Liver (tissue), 9 donors: ENCODE measurements around the gene DKC1. TPM values are rescaled to one million over a fixed set of nuclear protein-coding genes. Genes with fewer than 3 reads are reported as not detected.

Experiments used
- DNase-seq: peaks from one replicate; pipeline ENCODE4 v3.0.0-alpha.2; 2017; ENCODE audit warnings: low spot score
- H3K27ac ChIP-seq, 2 donors: one replicate each; pipeline ENCODE4 v1.7.0; 2013; ENCODE audit warnings: inconsistent platforms in 2 of 2, low read length in 2 of 2, control low read depth in 1 of 2, low read depth in 1 of 2, mild to moderate bottlenecking in 1 of 2
- H3K27me3 ChIP-seq, 4 donors: one replicate each; pipeline versions ENCODE4 v1.6.1 to v1.7.0; 2013; ENCODE audit warnings: low read length in 3 of 4, inconsistent platforms in 1 of 4, mild to moderate bottlenecking in 1 of 4, moderate library complexity in 1 of 4; ENCODE audit not compliant: control insufficient read depth in 4 of 4, insufficient read depth in 4 of 4
- H3K36me3 ChIP-seq, 4 donors: one replicate each; pipeline versions ENCODE4 v1.6.1 to v1.7.0; 2013; ENCODE audit warnings: low read length in 3 of 4, mild to moderate bottlenecking in 3 of 4, low read depth in 1 of 4, moderate library complexity in 1 of 4; ENCODE audit not compliant: control insufficient read depth in 4 of 4, insufficient read depth in 3 of 4
- H3K4me1 ChIP-seq, 4 donors: one replicate each; pipeline versions ENCODE4 v1.6.1 to v1.7.0; 2013; ENCODE audit warnings: low read length in 3 of 4, mild to moderate bottlenecking in 3 of 4, moderate library complexity in 1 of 4; ENCODE audit not compliant: control insufficient read depth in 4 of 4, insufficient read depth in 4 of 4
- H3K4me3 ChIP-seq, 3 donors: one replicate each; pipeline versions ENCODE4 v1.6.1 to v1.7.0; 2013; ENCODE audit warnings: low read length in 3 of 3, control low read depth in 1 of 3, low read depth in 1 of 3, mild to moderate bottlenecking in 1 of 3
- H3K9ac ChIP-seq, 2 donors: one replicate each; pipeline ENCODE4 v1.7.0; 2013; ENCODE audit warnings: low read length in 2 of 2, mild to moderate bottlenecking in 2 of 2, moderate library complexity in 2 of 2, control low read depth in 1 of 2, low read depth in 1 of 2
- H3K9me3 ChIP-seq, 4 donors: one replicate each; pipeline versions ENCODE4 v1.6.1 to v1.7.0; 2013; ENCODE audit warnings: low read length in 3 of 4; ENCODE audit not compliant: control insufficient read depth in 4 of 4
- CTCF ChIP-seq: fragments of 150-350 bp; IDR thresholded peaks from 2 replicates; pipeline ENCODE4 v1.5.1; 2017; ENCODE audit warnings: improper control_type of control experiment, low read depth, low read length; ENCODE audit not compliant: missing input control
- EGR1 ChIP-seq, 2 donors: IDR thresholded peaks; 2 replicates each; pipeline ENCODE4 v1.6.1; 2016 to 2018; ENCODE audit warnings: antibody characterized with exemption in 2 of 2, low read depth in 2 of 2
- HNF4A ChIP-seq, 2 donors: conservative IDR thresholded peaks; 2 replicates each; pipeline ENCODE4 v1.6.1; 2016; ENCODE audit warnings: antibody characterized with exemption in 2 of 2, mild to moderate bottlenecking in 2 of 2
- JUND ChIP-seq, 2 donors: IDR thresholded peaks; 2 replicates each; pipeline ENCODE4 v1.6.1; 2016; ENCODE audit warnings: antibody characterized with exemption in 2 of 2
- NR2F2 ChIP-seq: IDR thresholded peaks from 2 replicates; pipeline ENCODE4 v1.6.1; 2016; ENCODE audit warnings: antibody characterized with exemption
- RAD21 ChIP-seq, 2 donors: IDR thresholded peaks; 2 replicates each; pipeline ENCODE4 v1.6.1; 2016; ENCODE audit warnings: antibody characterized with exemption in 2 of 2, mild to moderate bottlenecking in 2 of 2
- REST ChIP-seq: IDR thresholded peaks from 2 replicates; pipeline ENCODE4 v1.6.1; 2016; ENCODE audit warnings: antibody characterized with exemption, mild to moderate bottlenecking
- RXRA ChIP-seq, 2 donors: IDR thresholded peaks; 2 replicates each; pipeline ENCODE4 v1.6.1; 2017 to 2018; ENCODE audit warnings: antibody characterized with exemption in 2 of 2, mild to moderate bottlenecking in 1 of 2
- TAF1 ChIP-seq: conservative IDR thresholded peaks from 2 replicates; pipeline ENCODE4 v1.6.1; 2016; ENCODE audit warnings: antibody characterized with exemption, mild to moderate bottlenecking
- YY1 ChIP-seq: IDR thresholded peaks from 2 replicates; pipeline ENCODE4 v1.6.1; 2016; ENCODE audit warnings: antibody characterized with exemption, mild to moderate bottlenecking
- ZBTB33 ChIP-seq: IDR thresholded peaks from 2 replicates; pipeline ENCODE4 v1.6.1; 2016; ENCODE audit warnings: antibody characterized with exemption
- WGBS: extraction: QIAGEN DNeasy Blood & Tissue Kit; methylation state at CpG from one replicate; pipeline ENCODE4 v1.1.7; 2013; 5-methylcytosine and 5-hydroxymethylcytosine counted together
- polyA plus RNA-seq, 2 donors: library from polyadenylated mRNA; stranded (reverse) in 1 of 2; unstranded in 1 of 2; fragments of 200-250 nt in 1 of 2; fragments of >200 nt in 1 of 2; fragmentation: Nextera tagmentation in 1 of 2; extraction: Ambion mirVana in 1 of 2; gene quantifications; one replicate each; pipeline versions ENCODE4 v1.2.1 to v1.2.3, GENCODE V29; 2013 to 2015
- total RNA-seq, 2 donors: library from RNA; depleted of rRNA; stranded (reverse); fragments of >200 nt; gene quantifications; one replicate each; pipeline ENCODE4 v1.2.3, GENCODE V29; 2014
- TF ChIP-seq, protein P1 (sequence below): IDR thresholded peaks from 2 replicates; pipeline ENCODE4 v1.6.1; 2016; ENCODE audit warnings: antibody characterized with exemption
- donor health status: healthy.
- donor health status: healthy.
- donor health status: healthy.
- donor health status: healthy.
- donor health status: healthy.

Gene DKC1
- total and polyA plus RNA-seq, 4 donors: 14.0 to 21.9 (median 16.5) TPM

DNA sequence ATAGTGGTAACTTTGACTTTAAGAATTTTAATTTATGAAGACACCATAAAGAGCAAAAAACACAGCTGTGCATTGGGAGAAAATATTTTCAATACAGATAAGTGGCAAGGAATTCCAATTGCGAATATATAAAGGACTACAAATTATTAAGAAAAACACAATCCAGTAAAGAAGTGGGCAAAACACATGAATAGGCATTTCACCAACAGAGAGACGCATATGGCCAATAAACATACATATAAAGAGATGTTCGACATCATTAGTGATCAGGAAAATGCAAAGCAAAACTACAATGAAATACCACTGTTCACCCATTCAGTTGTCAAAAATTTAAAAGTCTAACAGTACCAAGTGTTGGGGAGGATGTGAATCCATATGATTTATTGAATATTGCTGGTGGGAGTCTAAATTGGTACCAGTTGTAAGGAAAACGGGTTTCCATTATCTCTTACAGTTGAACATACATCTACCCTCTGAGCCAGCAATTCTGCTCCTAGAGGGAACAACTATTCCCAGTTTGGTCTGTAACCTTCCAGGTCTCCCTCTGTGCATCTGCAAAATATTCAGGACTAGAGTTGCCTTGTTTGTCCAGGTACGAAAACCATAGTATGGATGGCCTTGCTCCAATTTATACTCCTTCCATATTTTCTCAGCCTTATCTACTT is 44.3 kb downstream of the DKC1 start:
- Histone ChIP-seq H3K27ac (no peak overlapping the region), H3K36me3 (no peaks in the 10 kb centered on the region), H3K4me1 (peaks cover 5 to 23% (median 17%) of the 10 kb centered on the region in 4 donors), H3K27me3 (no peaks in the 10 kb centered on the region), H3K9me3 (peaks cover 0 to 5% (median 2%) of the 10 kb centered on the region in 4 donors), H3K4me3 (no peak overlapping the region), H3K9ac (no peak overlapping the region)
- DNase-seq: no peak
- TF ChIP-seq CTCF: no peak
- no peak for TF ChIP-seq YY1
- no peak for TF ChIP-seq RAD21 (IDR thresholded peaks at IDR 0.05)
- no peak for TF ChIP-seq ZBTB33
- TF ChIP-seq, protein P1, sequence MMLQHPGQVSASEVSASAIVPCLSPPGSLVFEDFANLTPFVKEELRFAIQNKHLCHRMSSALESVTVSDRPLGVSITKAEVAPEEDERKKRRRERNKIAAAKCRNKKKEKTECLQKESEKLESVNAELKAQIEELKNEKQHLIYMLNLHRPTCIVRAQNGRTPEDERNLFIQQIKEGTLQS: no peak
- TF ChIP-seq RXRA (IDR thresholded peaks at IDR 0.05): no peak
- TF ChIP-seq TAF1: no peak
- no peak for TF ChIP-seq NR2F2
- no peak for TF ChIP-seq EGR1 (IDR thresholded peaks at IDR 0.05; ENCODE audit: low read depth in 2 of 2)
- TF ChIP-seq REST: no peak
- WGBS: 96% methylated on average over 5 of the region's 5 CpGs

DNA sequence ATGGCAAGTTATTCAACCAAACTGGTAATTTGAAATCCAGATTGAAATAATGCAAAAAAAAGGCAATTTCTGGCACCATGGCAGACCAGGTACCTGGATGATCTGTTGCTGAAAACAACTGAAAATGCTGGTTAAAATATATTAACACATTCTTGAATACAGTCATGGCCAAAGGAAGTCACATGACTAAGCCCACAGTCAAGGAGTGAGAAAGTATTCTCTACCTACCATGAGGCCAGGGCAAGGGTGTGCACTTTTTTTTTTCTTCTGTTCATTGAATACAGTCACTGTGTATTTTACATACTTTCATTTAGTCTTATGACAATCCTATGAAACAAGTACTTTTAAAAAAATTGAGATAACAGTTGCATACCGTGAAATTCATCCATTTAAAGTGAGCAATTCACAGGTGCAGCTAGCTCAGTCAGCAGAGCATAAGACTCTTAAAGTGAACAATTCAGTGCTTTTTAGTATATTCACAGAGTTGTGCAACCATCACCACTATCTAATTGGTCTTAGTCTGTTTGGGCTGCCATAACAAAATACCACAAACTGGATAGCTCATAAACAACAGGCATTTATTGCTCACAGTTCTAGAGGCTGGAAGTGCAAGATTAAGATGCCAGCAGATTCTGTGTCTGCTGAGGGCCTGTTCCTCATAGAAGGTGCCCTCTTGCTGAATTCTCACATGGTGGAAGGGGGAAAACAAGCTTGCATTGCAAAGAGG is 47.4 kb downstream of the DKC1 start:
- TF ChIP-seq ZBTB33 (no peak), HNF4A (conservative IDR thresholded peaks at IDR 0.05) (no peak), NR2F2 (no peak), REST (no peak), EGR1 (IDR thresholded peaks at IDR 0.05; ENCODE audit: low read depth in 2 of 2) (no peak), CTCF (no peak), JUND (IDR thresholded peaks at IDR 0.05) (no peak)
- H3K27ac ChIP-seq: no peak overlapping the region

More for the DNA sequence above, 47.4 kb downstream of the DKC1 start:
- peaks cover 0 to 5% (median 2%) of the 10 kb centered on the region in 4 donors for H3K9me3 ChIP-seq
- DNase-seq: no peak
- H3K9ac ChIP-seq: no peak overlapping the region
- H3K27me3 ChIP-seq: no peaks in the 10 kb centered on the region
- H3K36me3 ChIP-seq: no peaks in the 10 kb centered on the region
- WGBS: 89% methylated on average over 1 of the region's 1 CpG
- peaks cover 0 to 5% (median 2%) of the 10 kb centered on the region in 4 donors for H3K4me1 ChIP-seq
- H3K4me3 ChIP-seq: no peak overlapping the region
